Esophagus squamous epithelium (tissue), 4 donors: ENCODE measurements around the gene ITGB5.

Experiments used
- CTCF ChIP-seq, 6 experiments: fragments of 450-650 bp in 4 of 6; fragments of 200-600 bp in 2 of 6; sonication (generic) in 2 of 6; IDR thresholded peaks; one replicate each; pipeline ENCODE4 v1.5.1; 2016 to 2019; ENCODE audit warnings: antibody characterized with exemption in 6 of 6, mild to moderate bottlenecking in 4 of 6, moderate library complexity in 4 of 6
- POLR2A ChIP-seq, 4 donors: fragments of 450-650 bp; IDR thresholded peaks; one replicate each; pipeline ENCODE4 v1.6.1; 2017; ENCODE audit warnings: antibody characterized with exemption in 4 of 4, mild to moderate bottlenecking in 4 of 4, moderate library complexity in 3 of 4

GRCh38 chr3:124767691-124768090 is 119.5 kb downstream of the ITGB5 start:
- no peak for TF ChIP-seq CTCF (IDR thresholded peaks at IDR 0.05)
- TF ChIP-seq POLR2A (IDR thresholded peaks at IDR 0.05), result no peak
